PFSK-1 (cell line): ENCODE measurements around the gene ADNP.

Source experiments
- FOXP2 ChIP-seq: optimal IDR thresholded peaks from 2 replicates; pipeline ENCODE3; 2011; ENCODE audit warnings: borderline replicate concordance, control low read depth, inconsistent platforms; ENCODE audit not compliant: insufficient read depth; ENCODE audit errors: extremely low read length, extremely low read depth
- POLR2AphosphoS5 ChIP-seq: IDR thresholded peaks from 2 replicates; pipeline ENCODE4 v1.6.1; 2012; ENCODE audit warnings: low read depth, mild to moderate bottlenecking, control low read depth, low read length, moderate library complexity
- REST ChIP-seq, 2 experiments: IDR thresholded peaks; 2 replicates each; pipeline versions ENCODE4 v1.6.1 to v1.8.0; 2011 to 2012; ENCODE audit warnings: low read depth in 2 of 2, low read length in 2 of 2, control low read depth in 1 of 2, inconsistent platforms in 1 of 2, mild to moderate bottlenecking in 1 of 2, moderate library complexity in 1 of 2; ENCODE audit not compliant: insufficient read depth in 1 of 2
- SIN3A ChIP-seq: IDR thresholded peaks from 2 replicates; pipeline ENCODE4 v1.6.1; 2012; ENCODE audit warnings: mild to moderate bottlenecking, low read length, moderate library complexity, borderline replicate concordance; ENCODE audit not compliant: insufficient read depth
- TAF1 ChIP-seq: IDR thresholded peaks from 2 replicates; pipeline ENCODE4 v1.6.1; 2012; ENCODE audit warnings: low read length, control low read depth, borderline replicate concordance; ENCODE audit not compliant: insufficient read depth

The ADNP gene

GRCh38 chr20:50886184-50886790 is 45.0 kb downstream of the ADNP start:
- no peak for TF ChIP-seq FOXP2
- TF ChIP-seq TAF1 = no peak
- no peak for TF ChIP-seq REST (IDR thresholded peaks at IDR 0.05; ENCODE audit: insufficient read depth in 1 of 2, low read depth in 2 of 2, low read length in 2 of 2)
- TF ChIP-seq POLR2AphosphoS5 = no peak
- no peak for TF ChIP-seq SIN3A

- TF ChIP-seq POLR2AphosphoS5 (no peak), TAF1 (no peak), FOXP2 (no peak), REST (IDR thresholded peaks at IDR 0.05; ENCODE audit: insufficient read depth in 1 of 2, low read depth in 2 of 2, low read length in 2 of 2) (no peak), SIN3A (no peak)
Observed at GRCh38 chr20:50885781-50886180, 45.5 kb downstream of the ADNP start.

GRCh38 chr20:50885068-50885467 is 46.2 kb downstream of the ADNP start:
- TF ChIP-seq POLR2AphosphoS5 (no peak), TAF1 (no peak)

GRCh38 chr20:50883856-50884255 is 47.4 kb downstream of the ADNP start:
- TF ChIP-seq FOXP2 = no peak
- TF ChIP-seq SIN3A = no peak
- TF ChIP-seq REST (IDR thresholded peaks at IDR 0.05; ENCODE audit: insufficient read depth in 1 of 2, low read depth in 2 of 2, low read length in 2 of 2) = no peak
- TF ChIP-seq TAF1 = no peak
- no peak for TF ChIP-seq POLR2AphosphoS5

GRCh38 chr20:50879649-50880550 is 51.3 kb downstream of the ADNP start:
- TF ChIP-seq REST (IDR thresholded peaks at IDR 0.05; ENCODE audit: insufficient read depth in 1 of 2, low read depth in 2 of 2, low read length in 2 of 2) = no peak
- no peak for TF ChIP-seq FOXP2
- TF ChIP-seq TAF1 = no peak
- TF ChIP-seq SIN3A = no peak
- TF ChIP-seq POLR2AphosphoS5 = no peak
